GM10847 (cell line): ENCODE measurements around the gene GRIFIN.

Experiments
- POLR2A ChIP-seq: IDR thresholded peaks from 2 replicates; pipeline ENCODE4 v1.6.1; 2011; ENCODE audit not compliant: insufficient read length; ENCODE audit errors: extremely low read depth

Gene GRIFIN

GRCh38 chr7:2441430-2442058 is 34.7 kb downstream of the GRIFIN start:
- TF ChIP-seq POLR2A = no peak

- TF ChIP-seq POLR2A = no peak
These were observed 35.5 kb downstream of the GRIFIN start for GRCh38 chr7:2440608-2441245.

GRCh38 chr7:2438775-2439174 is 37.4 kb downstream of the GRIFIN start:
- TF ChIP-seq POLR2A = no peak

DNA sequence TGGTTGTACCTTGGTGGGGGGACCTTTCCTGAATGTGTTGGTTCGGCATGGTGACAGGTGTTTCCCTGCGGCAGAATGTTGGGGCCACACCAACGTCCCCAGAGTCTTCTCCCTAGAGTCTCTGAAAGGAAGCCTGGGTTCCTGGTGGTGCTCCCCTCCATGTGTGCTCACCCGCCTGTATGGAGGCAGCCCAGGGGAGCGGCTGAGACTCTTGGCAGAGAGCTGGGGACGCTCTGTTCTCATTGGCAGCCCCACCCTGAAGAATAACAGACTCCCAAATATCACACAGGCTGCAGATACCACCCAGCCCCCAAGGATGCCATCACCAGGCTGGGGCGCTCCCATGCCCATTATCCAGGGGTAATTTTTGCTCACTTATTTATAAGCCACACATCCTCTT is 38.0 kb downstream of the GRIFIN start:
- TF ChIP-seq POLR2A = no peak

DNA sequence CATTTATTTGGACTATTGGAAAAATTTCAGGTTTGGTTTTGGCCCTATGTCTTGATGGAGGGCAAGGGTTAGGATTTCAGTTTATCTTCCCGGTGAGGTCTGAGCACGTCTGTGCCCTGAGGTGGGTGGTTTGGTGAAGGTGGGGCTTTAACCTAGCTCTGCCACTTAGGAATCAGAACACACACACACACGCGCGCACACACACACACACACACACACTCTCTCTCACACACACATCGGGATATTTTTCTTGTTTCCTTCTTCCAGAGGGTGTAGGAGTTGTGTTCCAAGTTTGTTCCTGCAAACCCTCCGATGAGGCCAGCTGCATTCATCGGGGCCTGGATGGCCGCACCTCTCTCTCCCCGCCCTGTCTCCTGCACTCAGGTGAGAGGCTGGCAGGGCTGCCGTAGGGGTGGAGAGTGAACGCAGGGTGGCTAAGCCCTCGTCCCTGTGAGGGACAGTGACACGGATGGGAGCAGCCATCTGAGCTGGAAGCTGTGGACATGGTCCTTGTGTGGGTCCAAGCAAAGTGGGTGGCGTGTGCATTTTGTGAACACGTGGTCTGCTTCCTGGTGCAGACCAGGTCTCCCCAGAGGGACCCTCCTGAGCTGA is 38.6 kb downstream of the GRIFIN start:
- TF ChIP-seq POLR2A = no peak

DNA sequence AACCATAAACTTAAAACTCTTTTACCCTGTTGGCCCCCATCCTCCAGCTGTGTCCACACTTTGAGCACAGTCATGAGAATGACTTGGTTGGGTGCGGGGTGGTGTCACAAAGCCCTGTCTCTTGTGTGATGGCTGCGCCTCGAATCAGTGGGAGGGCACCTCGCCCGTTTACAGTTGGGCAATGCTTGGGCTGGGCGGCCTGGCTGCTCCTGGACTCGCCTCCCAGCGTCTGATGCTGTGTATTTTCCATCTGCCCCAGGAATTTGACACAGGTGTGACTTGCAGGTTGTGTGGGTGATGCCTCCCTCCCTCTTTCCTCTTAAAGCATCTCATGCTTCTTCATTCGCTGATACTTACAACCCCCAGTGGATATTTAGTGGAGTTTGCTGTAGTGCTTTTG is 39.1 kb downstream of the GRIFIN start:
- no peak for TF ChIP-seq POLR2A

- no peak for TF ChIP-seq POLR2A
These were observed 39.7 kb downstream of the GRIFIN start for GRCh38 chr7:2436341-2437104.

DNA sequence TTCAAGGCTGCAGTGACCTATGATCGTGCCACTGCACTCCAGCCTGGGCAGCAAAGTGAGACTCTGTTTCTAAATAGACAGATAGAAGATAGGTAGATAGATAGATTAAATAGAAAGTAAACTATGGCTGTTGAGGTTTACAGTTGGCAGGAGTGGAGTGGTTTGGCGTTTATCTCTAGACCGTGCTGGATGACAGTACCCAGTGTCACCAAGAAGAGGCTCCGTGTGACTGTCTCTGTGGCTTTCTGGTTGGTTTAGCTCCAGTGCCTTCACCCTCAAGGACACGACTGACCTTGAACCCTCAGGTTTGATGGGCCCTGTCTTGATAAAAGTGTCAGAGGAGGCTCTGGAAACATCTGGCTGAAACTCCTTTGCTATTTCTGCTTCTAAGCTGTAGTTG is 41.1 kb downstream of the GRIFIN start:
- TF ChIP-seq POLR2A = no peak

DNA sequence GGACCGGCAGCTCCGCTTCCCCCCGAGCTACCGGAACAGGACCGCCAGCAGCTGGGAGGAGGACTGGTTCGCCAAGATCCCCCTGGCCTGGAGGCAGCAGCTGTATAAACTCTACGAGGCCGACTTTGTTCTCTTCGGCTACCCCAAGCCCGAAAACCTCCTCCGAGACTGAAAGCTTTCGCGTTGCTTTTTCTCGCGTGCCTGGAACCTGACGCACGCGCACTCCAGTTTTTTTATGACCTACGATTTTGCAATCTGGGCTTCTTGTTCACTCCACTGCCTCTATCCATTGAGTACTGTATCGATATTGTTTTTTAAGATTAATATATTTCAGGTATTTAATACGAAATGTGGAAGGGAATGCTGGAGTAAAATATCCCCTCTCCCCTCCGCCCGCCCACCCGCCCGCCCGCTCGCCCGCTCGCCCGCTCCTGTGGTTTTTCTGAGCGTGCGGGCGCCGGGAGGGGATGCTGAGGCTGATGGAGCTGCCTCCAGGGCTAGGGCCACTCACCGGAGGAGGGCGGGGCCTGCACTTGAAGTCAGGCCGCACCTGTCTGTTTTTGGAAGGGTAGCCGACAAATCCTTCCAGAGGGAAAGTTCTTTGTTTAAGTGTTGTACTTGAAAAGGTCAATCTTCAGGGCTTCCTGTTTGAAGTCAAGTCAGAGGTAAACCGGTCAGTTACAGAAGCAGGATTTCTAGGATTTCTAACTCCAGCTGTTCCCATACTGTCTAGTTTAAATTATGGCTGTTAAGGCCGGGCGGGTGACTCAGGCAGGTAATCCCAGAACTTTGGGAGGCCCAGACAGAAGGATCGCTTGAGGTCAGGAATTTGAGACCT is 42.3 kb downstream of the GRIFIN start:
- no peak for TF ChIP-seq POLR2A

- TF ChIP-seq POLR2A = no peak
These were observed 43.1 kb downstream of the GRIFIN start for GRCh38 chr7:2432910-2433712.

DNA sequence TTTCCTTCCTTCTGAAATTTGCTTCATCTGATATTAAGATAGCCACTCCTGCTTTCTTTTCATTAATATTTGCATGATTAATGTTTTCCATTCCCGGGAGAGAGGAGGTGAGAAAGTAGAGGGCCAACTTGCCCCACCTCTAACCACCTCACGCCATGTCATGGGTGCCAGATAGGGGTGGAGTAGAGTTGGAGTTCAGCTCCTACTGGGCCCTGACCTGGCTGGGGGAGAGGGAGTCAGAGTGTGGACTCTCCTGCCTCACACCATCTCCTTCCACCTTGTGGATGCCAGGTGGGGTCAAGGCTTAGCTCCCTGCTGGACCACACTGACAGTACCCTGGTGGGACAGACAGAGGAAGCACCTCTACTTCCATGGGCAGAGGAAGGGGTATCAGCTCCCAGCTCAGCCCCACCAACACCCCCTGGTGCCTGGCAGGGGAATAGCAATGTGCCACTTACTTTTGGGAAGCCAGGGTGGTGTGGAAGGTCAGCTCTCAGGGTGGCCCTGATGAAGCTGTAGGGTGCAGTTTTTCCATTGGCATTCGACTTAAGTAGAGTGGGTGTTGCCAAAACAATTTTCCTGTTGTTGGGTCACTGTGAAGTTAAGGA is 44.8 kb downstream of the GRIFIN start:
- no peak for TF ChIP-seq POLR2A

DNA sequence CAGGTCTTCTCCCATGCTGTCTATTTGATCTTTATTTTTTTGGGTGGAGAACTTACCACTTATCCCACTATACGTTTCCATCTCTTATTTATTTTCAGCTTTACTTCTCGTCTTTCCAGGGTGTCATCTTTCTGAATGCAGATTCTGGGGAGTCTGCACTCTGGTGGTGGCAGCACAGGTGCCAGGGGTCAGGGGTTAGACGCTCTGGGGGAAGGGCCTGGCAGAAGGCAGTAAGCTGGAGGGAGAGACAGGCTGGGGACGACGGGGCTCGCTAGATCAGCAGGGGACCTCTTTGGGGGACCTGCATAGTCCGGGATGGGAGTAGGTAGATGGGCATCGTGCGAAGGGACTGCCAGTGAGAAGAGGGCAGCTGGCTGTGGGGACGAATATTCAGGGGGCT is 50.4 kb downstream of the GRIFIN start:
- no peak for TF ChIP-seq POLR2A
